Stimulated activated CD8-positive, alpha-beta memory T cell treated with anti-CD3 and anti-CD28 coated beads, Interleukin-7, amount 100 ng/mL, for 1 hour (primary cell): ENCODE results near the gene FCGR3B.
"Not testable (repeated sequence)": the region's sequence is repeated elsewhere in the genome, so short reads cannot be mapped to it uniquely, and the experiment has no call there.

Experiments
- DNase-seq, 2 donors: peaks; one replicate each; pipeline ENCODE4 v3.0.0-alpha.2; 2020; ENCODE audit warnings: low read depth in 2 of 2

The FCGR3B gene

DNA sequence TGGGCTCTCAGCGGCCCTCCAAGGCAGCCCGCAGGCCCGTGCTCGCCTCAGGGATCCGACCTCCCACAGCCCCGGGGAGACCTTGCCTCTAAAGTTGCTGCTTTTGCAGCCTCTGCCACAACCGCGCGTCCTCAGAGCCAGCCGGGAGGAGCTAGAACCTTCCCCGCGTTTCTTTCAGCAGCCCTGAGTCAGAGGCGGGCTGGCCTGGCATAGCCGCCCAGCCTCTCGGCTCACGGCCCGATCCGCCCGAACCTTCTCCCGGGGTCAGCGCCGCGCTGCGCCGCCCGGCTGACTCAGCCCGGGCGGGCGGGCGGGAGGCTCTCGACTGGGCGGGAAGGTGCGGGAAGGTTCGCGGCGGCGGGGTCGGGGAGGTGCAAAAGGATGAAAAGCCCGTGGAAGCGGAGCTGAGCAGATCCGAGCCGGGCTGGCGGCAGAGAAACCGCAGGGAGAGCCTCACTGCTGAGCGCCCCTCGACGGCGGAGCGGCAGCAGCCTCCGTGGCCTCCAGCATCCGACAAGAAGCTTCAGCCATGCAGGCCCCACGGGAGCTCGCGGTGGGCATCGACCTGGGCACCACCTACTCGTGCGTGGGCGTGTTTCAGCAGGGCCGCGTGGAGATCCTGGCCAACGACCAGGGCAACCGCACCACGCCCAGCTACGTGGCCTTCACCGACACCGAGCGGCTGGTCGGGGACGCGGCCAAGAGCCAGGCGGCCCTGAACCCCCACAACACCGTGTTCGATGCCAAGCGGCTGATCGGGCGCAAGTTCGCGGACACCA is 25.0 kb downstream of the FCGR3B start:
- not testable (repeated sequence) for DNase-seq

DNA sequence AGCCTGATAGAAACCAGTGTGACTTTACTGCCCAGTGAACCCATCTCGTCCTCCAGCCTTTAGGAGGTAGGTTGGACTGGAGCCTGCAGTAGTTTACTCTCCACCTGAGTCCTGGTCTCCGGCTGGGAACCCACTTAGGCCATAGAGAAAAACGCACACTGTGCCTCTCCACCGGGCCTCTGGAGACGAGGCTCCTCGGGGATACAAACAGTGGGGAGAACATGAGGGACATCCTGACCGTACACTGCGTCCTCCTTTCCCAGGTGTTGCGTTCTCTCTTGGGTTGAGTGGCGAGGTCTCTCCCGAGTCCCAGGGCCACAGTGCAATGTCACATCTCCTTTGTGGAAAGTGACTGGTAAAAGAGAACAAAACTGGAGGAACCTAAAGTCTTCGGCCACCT is 26.0 kb downstream of the FCGR3B start:
- DNase-seq, result not testable (repeated sequence)

DNA sequence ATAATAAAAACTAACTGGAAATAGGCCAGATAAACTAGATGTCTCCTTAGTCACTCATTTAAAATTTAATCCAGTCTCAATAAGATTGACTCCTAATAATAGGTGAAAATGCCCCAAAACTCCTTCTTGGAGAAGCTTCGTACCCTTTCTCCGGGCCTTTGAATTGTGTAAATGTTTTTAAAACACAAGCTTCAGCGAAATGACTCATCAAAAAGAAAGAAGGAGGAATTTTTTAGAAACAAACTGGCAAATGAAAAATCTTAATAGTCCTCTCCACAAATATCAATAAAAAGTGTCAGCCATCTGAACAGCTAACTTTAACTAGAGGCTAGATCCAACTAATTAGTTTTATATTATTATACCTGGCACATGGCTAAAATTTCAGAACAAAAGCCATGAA is 33.9 kb downstream of the FCGR3B start:
- DNase-seq, result not testable (repeated sequence)

DNA sequence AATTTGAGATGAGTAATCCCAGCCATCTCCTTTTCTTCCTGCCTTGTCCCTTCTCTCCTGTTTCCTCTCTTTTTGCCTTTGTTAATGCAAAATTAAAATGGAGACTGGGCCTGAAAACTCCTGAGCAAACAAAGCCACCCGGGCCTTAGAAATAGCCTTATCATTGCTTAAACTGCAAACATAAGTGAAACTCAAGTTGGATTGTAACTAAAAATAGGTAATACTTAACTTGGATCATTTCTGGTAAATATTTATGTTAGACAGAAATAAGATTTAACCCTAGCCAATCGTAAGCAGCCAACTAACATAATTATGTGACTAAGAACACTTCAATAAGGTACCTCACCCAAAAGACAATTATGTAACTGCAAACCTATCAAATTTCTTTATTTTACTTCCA is 35.4 kb downstream of the FCGR3B start:
- not testable (repeated sequence) for DNase-seq

DNA sequence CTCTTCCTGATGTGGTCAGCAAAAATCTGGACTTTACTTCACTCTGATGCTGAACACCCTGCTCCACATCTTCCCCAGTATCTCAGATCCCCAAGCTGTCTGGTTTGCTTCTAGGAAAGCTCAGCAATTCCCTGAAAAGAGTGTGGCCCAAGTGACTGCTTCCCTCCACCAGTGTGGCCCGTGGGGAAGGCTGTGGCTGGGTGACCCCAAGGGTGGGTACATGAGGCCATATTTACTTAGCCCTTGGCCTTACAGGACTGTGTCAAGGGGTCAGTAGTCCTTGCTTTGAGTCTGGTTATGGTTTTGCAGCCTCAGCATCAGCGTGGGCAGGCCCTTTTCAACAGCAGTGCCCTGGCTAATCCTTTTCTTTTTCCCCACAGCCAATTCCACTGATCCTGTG is 35.8 kb downstream of the FCGR3B start:
- DNase-seq, result not testable (repeated sequence)

DNA sequence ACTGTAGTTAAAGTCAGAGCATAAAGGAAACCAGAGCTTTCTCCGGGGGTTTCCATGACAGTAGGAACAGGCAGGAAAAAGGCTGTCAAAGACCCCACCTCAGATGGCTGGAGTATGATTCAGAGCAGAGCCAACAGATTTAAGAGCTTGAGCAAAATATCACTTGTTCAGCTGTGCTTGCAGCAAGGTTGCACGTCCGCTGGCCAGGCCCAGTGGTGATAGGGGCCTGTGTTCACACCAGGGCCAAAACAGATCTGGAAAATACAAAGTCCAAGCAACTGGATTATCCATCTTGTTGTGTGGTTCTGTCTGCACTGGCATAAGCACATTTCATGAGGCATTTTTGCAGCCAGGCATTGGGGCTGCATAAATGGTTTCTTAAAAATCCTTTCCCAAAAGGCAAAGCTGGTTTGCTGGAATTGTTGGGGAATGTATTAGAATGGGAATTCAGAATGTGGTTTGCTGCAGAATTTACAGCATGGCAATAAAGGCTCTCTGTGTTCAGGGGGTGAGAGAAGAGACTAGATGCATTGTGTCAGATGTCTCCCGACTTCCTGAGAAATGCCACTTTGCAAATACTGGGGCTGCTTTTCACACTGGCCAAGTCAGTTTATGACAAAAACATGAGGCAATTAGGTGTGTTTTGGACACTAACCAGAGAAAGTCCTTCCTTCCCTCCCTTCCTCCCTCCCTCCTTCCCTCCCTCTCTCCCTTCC is 36.5 kb downstream of the FCGR3B start:
- not testable (repeated sequence) for DNase-seq

DNA sequence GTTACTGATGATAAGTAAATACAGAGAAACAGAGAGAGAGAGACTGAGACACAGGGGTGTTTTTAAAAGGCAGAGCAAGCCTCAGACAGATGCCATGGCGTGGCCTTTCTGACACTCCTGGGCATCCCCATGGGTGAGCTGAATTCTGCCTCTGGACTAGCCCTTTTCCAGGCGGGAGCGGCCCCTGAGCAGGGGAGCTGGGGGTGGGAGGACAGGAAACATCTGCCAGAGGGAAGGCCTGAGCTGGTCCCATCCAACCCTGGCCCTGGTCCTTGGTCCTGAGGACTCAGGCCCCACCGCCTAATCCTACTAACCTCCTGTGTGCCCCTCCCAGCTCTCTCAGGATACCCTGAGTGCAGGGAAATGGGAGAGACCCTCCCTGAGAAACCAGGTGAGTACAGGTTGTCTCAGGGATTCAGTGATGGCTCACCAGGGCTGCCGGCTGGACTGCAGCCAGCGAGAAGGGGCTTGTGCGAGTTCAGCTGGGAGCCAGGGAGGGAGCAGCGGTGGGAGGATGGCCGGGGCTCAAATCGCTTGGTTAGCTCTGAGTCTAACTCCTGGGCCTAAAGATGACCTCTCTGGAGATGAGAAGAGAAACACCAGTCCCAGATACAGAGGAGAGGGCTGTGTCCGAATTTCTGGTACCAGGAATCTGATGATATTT is 37.8 kb downstream of the FCGR3B start:
- DNase-seq, result not testable (repeated sequence)

DNA sequence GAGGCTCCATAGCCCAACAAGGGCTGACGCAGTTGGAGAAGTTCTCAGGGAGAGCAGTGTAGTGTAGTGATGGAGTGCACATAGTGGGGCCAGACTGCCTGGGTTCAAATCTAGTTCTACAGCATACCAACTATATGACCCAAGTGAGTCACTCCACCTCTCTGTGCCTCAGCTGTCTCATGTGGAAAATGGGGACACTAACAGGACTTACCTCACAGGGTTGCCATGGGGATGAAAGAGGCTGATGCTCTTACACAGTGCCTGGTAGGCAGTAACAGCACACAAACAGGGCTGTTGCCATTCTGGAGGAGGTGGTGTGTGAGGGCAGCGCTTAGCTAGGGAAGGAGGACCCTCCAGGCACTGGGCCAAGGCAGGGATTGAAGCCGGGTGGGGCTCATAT is 38.4 kb downstream of the FCGR3B start:
- not testable (repeated sequence) for DNase-seq

DNA sequence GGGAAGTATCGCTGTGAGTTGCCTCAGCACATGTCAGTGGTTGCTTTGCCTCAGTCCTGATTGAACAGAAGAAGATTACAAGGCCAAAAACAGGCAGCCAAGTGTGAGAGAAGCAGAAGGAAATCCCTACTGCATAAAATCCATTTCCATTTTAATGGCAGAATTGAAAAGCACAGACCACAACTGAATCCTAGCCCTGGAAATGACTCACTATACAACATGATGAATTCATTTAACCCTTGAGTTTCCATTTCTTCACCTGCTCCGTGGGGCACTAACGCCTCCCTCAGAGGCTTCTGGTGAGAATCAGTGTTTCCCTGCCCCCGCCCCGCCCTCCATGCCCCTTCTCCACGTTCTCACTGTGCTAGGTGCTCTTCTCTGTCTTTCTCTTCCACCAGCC is 41.1 kb downstream of the FCGR3B start:
- not testable (repeated sequence) for DNase-seq

DNA sequence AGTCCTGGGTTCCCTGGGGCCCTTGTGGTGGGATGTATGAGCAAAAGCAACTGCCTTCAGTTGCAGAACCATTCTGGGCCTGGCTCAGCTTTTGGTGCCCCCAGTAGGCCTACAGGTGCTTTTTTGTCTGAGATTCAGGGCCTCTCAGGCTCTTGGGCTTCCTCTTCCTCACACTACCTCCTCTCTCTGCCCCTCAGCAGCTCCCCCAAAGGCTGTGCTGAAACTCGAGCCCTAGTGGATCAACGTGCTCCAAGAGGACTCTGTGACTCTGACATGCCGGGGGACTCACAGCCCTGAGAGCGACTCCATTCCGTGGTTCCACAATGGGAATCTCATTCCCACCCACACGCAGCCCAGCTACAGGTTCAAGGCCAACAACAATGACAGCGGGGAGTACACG is 41.6 kb downstream of the FCGR3B start:
- DNase-seq, result not testable (repeated sequence)

DNA sequence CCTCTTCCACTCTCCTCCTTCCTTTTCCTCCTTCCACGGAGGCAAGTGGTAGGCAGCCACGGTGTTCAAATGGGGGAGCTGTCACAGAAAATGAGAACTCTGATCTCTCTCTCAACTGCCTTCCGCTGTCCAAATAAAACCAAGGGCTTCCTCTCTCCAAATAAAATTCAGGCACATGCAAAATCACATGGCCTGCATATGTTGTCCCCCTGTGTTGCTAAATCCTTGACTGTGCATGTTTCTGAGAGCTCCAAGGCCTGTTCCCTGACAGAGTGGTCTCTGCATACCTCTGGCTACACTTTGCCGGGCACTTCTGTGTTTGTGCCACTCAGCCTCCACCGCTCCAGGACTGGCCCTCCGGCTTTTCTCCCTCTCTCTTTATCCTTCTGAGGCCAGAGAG is 42.4 kb downstream of the FCGR3B start:
- DNase-seq, result not testable (repeated sequence)

DNA sequence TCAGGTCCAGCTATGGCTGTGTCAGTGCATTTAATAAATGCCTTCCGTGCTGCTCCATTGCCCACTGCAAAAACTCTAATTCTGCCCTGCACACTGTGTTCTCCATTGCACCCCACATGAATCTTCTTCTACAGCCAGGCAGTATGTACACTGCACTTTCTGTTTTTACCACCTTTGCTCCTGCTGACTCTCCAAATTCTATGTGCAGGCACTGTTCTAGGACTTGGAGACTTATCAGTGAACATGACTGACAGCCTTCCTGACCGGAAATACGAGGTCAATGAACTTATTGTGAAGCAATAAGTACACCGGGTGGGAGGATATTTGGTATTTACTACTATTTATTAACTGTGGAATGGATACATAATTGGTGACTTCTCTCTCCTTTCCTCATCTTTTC is 48.1 kb downstream of the FCGR3B start:
- not testable (repeated sequence) for DNase-seq

DNA sequence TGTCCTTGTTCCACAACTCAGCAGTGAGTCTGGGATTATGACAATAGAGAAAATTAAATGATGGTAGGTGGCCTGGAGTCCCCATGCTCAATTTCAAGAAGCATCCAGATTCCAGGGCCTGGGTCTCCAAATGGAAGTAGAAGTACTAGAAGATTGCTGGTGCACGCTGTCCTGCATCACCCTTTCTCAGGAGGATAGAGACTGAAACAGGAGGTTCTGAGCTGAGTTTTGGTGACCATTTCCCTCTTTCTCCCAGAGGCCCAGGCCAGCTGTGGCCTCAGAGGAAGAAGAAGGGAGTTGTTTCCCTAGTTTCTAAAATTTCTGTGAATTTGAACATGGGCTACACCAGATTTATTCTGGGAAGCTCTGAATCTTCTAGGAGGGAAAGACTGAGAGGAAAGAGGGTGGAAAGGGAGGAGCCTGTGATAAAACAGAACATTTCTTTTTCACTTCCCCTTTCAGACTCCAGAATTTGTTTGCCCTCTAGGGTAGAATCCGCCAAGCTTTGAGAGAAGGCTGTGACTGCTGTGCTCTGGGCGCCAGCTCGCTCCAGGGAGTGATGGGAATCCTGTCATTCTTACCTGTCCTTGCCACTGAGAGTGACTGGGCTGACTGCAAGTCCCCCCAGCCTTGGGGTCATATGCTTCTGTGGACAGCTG is 50.0 kb downstream of the FCGR3B start:
- not testable (repeated sequence) for DNase-seq

DNA sequence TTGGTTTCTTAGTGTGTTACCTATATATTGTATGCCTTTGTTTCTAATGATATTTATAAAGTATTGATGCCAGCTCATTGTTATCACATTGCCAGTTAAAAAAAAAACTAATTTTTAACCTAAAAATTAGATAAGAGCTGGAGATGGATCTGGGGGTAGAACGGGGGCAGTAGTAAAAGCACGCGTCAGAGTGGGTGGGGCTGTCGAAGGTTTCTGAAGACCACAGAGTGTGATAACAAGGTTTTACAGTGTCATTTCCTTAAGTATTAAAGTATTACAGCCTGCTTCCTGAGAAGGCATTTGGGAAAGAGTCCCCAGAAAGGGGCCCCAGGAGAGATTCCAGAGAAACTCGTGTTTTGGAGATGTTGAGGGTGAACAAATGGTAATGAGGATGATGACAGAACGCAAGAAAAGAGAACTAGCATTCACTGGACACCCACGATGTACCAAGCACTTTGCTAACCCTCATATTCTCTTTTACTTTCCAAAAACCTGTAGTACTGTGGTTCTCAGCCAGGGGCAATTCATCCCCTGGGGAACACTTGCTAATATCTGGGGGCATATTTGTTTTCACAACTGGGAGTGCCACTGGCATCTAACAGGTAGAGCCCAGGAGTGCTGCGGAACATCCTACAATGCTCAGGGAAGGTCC is 51.0 kb downstream of the FCGR3B start:
- not testable (repeated sequence) for DNase-seq

DNA sequence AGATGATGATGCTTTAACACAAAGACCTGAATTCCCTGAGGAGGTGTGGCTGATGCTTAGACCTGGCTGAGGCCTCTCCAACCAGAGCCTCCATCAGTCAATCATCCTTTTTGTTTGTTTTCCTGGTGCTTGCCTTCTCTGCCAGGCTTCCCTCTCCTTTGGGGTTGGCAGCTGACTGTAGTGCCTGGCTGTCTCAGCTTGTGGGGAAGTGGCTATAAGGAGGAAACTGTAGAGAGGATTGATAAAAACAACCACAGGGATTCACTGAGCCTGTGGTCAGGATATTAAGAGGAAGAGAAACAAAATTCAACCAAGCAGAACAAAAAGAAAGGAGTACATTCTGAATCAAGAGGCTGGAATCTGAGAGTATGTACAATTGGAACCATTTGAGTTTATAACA is 54.3 kb downstream of the FCGR3B start:
- not testable (repeated sequence) for DNase-seq
